Prostate gland (tissue), 2 donors: ENCODE data around the gene SMARCA2.

ENCODE experiments used
- POLR2A ChIP-seq: fragments of 450-650 bp; IDR thresholded peaks from one replicate; pipeline ENCODE4 v1.6.1; 2016; ENCODE audit warnings: antibody characterized with exemption, mild to moderate bottlenecking
- POLR2AphosphoS5 ChIP-seq: sonication (generic); formaldehyde crosslinking; IDR thresholded peaks from one replicate; pipeline ENCODE4 v1.6.1; 2017; ENCODE audit warnings: antibody characterized with exemption
- TF ChIP-seq, protein P1 (sequence below), 4 experiments: fragments of 200-600 bp in 2 of 4; fragments of 450-650 bp in 2 of 4; sonication (generic) in 2 of 4; IDR thresholded peaks; 1 replicate in 3 of 4; 2 replicates in 1 of 4; pipeline ENCODE4 v1.5.1; 2016 to 2019; ENCODE audit warnings: antibody characterized with exemption in 4 of 4, mild to moderate bottlenecking in 2 of 4, moderate library complexity in 2 of 4

- TF ChIP-seq, protein P1, sequence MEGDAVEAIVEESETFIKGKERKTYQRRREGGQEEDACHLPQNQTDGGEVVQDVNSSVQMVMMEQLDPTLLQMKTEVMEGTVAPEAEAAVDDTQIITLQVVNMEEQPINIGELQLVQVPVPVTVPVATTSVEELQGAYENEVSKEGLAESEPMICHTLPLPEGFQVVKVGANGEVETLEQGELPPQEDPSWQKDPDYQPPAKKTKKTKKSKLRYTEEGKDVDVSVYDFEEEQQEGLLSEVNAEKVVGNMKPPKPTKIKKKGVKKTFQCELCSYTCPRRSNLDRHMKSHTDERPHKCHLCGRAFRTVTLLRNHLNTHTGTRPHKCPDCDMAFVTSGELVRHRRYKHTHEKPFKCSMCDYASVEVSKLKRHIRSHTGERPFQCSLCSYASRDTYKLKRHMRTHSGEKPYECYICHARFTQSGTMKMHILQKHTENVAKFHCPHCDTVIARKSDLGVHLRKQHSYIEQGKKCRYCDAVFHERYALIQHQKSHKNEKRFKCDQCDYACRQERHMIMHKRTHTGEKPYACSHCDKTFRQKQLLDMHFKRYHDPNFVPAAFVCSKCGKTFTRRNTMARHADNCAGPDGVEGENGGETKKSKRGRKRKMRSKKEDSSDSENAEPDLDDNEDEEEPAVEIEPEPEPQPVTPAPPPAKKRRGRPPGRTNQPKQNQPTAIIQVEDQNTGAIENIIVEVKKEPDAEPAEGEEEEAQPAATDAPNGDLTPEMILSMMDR (IDR thresholded peaks at IDR 0.05), result no peak
- TF ChIP-seq POLR2AphosphoS5, result no peak
- TF ChIP-seq POLR2A, result no peak
Observed at GRCh38 chr9:2008372-2008771, 6.8 kb upstream of the SMARCA2 start.
